Hepatocyte (in vitro differentiated cells): ENCODE measurements around the gene LEMD1.

ENCODE experiments used
- EZH2 ChIP-seq: fragments of 200-600 bp; sonication (generic); IDR thresholded peaks from 2 replicates; pipeline ENCODE4 v1.6.1; 2016; ENCODE audit warnings: antibody characterized with exemption, mild to moderate bottlenecking, borderline replicate concordance
- EZH2phosphoT487 ChIP-seq: fragments of 200-600 bp; sonication (generic); IDR thresholded peaks from one replicate; pipeline ENCODE4 v1.6.1; 2018; ENCODE audit warnings: antibody characterized with exemption, mild to moderate bottlenecking, low read depth, moderate library complexity; ENCODE audit not compliant: unreplicated experiment, severe bottlenecking
- TF ChIP-seq, protein P1 (sequence below): fragments of 200-600 bp; sonication (generic); IDR thresholded peaks from 2 replicates; pipeline ENCODE4 v1.5.1; 2016; ENCODE audit warnings: antibody characterized with exemption, mild to moderate bottlenecking; ENCODE audit not compliant: poor library complexity

DNA sequence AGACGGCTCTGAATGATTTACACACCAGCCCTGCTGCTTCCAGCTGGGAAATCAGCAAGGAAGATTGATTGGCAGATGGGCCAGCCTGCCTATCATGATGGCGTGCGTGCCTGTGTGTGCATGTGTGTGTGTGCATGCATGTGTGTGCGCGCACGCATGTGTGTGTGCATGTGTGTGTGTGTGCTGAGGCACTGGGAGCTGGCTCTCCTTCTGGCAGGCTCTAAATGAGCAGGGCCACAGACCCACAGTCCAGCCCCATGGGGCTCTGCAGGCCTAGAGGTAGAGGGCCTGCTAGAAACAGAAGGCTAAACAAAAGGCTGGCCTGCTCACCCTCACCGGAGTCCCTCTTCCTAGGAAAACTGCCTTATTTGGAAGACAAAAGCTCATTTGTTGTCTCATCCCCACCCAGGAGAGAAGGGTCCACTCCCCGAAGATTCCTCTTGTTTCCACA is 71.1 kb downstream of the LEMD1 start:
- TF ChIP-seq, protein P1, sequence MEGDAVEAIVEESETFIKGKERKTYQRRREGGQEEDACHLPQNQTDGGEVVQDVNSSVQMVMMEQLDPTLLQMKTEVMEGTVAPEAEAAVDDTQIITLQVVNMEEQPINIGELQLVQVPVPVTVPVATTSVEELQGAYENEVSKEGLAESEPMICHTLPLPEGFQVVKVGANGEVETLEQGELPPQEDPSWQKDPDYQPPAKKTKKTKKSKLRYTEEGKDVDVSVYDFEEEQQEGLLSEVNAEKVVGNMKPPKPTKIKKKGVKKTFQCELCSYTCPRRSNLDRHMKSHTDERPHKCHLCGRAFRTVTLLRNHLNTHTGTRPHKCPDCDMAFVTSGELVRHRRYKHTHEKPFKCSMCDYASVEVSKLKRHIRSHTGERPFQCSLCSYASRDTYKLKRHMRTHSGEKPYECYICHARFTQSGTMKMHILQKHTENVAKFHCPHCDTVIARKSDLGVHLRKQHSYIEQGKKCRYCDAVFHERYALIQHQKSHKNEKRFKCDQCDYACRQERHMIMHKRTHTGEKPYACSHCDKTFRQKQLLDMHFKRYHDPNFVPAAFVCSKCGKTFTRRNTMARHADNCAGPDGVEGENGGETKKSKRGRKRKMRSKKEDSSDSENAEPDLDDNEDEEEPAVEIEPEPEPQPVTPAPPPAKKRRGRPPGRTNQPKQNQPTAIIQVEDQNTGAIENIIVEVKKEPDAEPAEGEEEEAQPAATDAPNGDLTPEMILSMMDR, result no peak
- no peak for TF ChIP-seq EZH2phosphoT487
- no peak for TF ChIP-seq EZH2
